ENCODE measurements around the gene CCT4.
A peak's percentile ranks its signal among the peaks of the same experiment; 100 is the strongest.
"Not testable (repeated sequence)": the region's sequence is repeated elsewhere in the genome, so short reads cannot be mapped to it uniquely, and the experiment has no call there.

The CCT4 gene

GRCh38 chr2:61924895-61925663 lies 36.6 kb upstream of the CCT4 start:
- ChIA-PET POLR2A (ENCODE audit: low non-redundant PET) (no interaction called here), CTCF (interaction anchor here (0.6 kb wide), 1 partner anchor 131 kb away, joined by 4 read pairs; no protein-coding TSS in a partner anchor)
- no peak for DNase-seq (ENCODE audit: low spot score)
- TF ChIP-seq CTCF (conservative IDR thresholded peaks at IDR 0.05; ENCODE audit: low read depth): no peak
- H3K27ac ChIP-seq: no peak overlapping the region

- DNase-seq (ENCODE audit: low spot score): no peak
- no peak overlapping the region for H3K27ac ChIP-seq
- no peak for TF ChIP-seq CTCF (conservative IDR thresholded peaks at IDR 0.05; ENCODE audit: low read depth)
- ChIA-PET CTCF (no interaction called here), POLR2A (ENCODE audit: low non-redundant PET) (no interaction called here)
Observed at GRCh38 chr2:61922714-61923113, 34.3 kb upstream of the CCT4 start.

GRCh38 chr2:61920548-61920947 lies 32.1 kb upstream of the CCT4 start:
- DNase-seq (ENCODE audit: low spot score): no peak
- no peak for TF ChIP-seq CTCF (conservative IDR thresholded peaks at IDR 0.05; ENCODE audit: low read depth)
- H3K27ac ChIP-seq: no peak overlapping the region
- ChIA-PET CTCF (no interaction called here), POLR2A (ENCODE audit: low non-redundant PET) (no interaction called here)

GRCh38 chr2:61914794-61915193 lies 26.3 kb upstream of the CCT4 start:
- H3K27ac ChIP-seq; CTCF ChIA-PET; POLR2A ChIA-PET (ENCODE audit: low non-redundant PET); DNase-seq (ENCODE audit: low spot score): not testable (repeated sequence)

GRCh38 chr2:61911510-61911909 lies 23.1 kb upstream of the CCT4 start:
- no peak overlapping the region for H3K27ac ChIP-seq
- ChIA-PET CTCF (no interaction called here), POLR2A (ENCODE audit: low non-redundant PET) (no interaction called here)
- DNase-seq (ENCODE audit: low spot score): no peak
- TF ChIP-seq CTCF (conservative IDR thresholded peaks at IDR 0.05; ENCODE audit: low read depth): 0 out of 2 replicates have a peak, but pooled peaks have one; percentile 11

- TF ChIP-seq CTCF (conservative IDR thresholded peaks at IDR 0.05; ENCODE audit: low read depth): no peak; the same call in 1 of the 2 replicates
- POLR2A ChIA-PET (ENCODE audit: low non-redundant PET): no interaction called here
- DNase-seq (ENCODE audit: low spot score): no peak
- CTCF ChIA-PET: interaction anchor here (0.7 kb wide), 1 partner anchor 193 kb away, joined by 3 read pairs; no protein-coding TSS in a partner anchor
- H3K27ac ChIP-seq: no peak overlapping the region
Observed at GRCh38 chr2:61910603-61911002, 22.1 kb upstream of the CCT4 start.

- no peak for DNase-seq (ENCODE audit: low spot score)
- ChIA-PET POLR2A (ENCODE audit: low non-redundant PET) (no interaction called here), CTCF (no interaction called here)
- no peak overlapping the region; the same call in 1 of the 2 replicates for H3K27ac ChIP-seq
- TF ChIP-seq CTCF (conservative IDR thresholded peaks at IDR 0.05; ENCODE audit: low read depth): no peak
Observed at GRCh38 chr2:61909116-61909515, 20.7 kb upstream of the CCT4 start.

Data from RWPE1 (cell line).